Islet precursor cell (in vitro differentiated cells): ENCODE measurements around the gene RAPGEF4.

Experiments
- DNase-seq: peaks from one replicate; pipeline ENCODE4 v3.0.0-alpha.2; 2018

Gene RAPGEF4

GRCh38 chr2:172833898-172834297, 98.3 kb downstream of the RAPGEF4 start:
- DNase-seq = no peak

DNA sequence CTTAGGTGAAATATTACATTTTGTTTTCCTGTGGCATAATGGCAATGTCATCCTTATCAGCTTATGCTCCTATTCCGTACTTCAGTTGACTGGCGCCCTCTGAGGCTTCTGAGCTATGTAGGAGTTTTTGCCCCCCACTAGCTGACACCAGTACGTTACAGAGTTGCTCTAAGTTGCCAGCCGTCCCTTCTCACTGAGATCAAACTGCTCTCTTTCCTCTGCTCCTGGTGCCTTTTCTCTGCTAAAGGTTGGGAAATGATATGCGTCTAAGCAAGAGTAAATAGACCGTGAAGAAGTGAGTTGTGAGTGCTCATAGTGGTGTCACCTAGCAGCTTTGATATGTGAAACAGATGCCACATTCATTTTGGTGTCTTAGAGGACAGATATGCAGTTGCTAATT, 99.2 kb downstream of the RAPGEF4 start:
- no peak for DNase-seq

- peak; percentile 87 for DNase-seq
Observed at GRCh38 chr2:172836347-172836821, 100.7 kb downstream of the RAPGEF4 start.

DNA sequence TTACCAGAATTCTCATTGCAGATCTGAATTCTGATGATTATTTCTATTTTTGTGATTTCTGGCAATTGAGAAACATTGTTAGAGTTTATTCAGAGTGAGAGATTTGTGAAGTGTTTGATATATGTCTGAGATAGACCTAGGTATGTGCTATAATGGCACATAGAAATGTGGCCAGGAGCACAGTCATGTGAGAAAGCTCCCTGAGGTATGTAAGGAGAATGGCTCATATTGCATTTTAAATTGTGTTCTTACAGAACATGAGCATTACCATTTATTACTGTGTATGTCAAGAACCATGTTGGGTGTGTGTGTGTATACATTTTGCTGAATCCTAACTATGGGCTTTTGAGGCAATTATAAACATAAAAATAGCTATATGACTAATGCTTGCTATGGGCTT, 101.2 kb downstream of the RAPGEF4 start:
- no peak for DNase-seq

DNA sequence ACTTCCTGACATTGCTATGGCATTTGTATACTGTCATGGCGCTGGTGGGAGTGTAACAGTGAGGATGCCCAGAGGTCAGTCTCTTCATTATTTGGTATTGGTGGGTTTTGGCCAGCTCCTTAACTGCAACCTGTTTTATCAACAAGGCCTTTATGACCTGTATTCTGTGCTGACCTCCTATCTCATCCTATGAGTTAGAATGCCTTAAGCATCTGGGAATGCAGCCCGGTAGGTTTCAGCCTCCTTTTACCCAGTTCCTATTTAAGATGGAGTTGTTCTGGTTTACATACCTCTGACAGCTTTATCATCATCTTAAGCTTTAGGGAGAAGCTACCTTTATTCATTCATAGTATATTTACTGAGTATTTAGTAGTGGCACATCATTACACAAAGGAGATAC, 103.8 kb downstream of the RAPGEF4 start:
- DNase-seq = no peak

DNA sequence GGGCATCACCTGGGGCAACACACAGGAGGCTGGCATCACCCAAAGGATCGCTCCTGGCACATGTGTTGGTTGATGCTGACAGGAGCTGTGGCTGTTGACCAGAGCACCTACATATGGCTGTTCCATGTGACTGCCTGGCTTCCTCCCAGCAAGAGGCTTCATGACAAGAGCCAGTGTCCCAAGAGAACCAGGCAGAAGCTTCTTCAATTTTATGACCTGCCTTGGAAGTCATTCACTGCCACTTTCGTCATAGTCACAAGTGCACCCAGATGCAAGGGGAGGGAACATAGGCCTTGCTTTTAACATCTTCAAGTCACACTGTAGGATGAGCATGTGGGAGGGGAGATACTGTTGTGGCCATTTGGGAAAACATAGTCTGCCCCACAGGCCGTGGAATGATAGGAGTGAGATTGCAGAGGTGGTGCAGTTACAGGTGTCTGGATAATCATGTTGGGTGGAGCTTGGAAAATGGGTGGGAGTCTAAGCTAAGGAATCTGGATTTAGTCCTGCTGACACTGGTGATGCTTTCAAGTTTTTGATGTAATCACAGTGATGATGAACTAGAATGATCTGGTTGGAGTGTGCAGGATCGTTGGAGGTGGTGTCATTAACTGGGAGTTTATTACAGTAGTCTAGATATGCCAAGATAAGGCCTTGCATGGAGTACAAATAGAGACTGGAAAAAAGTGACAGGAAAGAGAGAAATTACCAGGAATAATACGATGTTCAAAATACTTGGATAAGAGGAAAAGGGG, 107.0 kb downstream of the RAPGEF4 start:
- no peak for DNase-seq

DNA sequence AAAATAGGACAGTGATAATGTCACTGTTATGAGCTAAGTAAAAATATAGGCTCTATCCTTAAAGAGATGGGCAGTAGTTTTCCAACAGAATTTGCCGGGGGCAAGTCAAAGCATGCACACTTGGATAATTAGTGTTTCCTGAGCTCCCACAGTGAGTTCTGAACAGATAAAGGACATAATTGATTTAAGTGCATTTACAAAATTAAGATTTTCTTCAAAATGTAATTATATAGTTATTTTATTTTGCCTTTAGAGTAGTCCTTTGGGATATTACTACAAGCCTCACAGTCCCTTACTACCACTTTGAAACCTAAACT, 107.6 kb downstream of the RAPGEF4 start:
- DNase-seq = no peak

GRCh38 chr2:172843902-172844715, 108.5 kb downstream of the RAPGEF4 start:
- DNase-seq = no peak

- DNase-seq = no peak
Observed at GRCh38 chr2:172845028-172845630, 109.5 kb downstream of the RAPGEF4 start.

- no peak for DNase-seq
Observed at GRCh38 chr2:172846551-172846950, 110.9 kb downstream of the RAPGEF4 start.

DNA sequence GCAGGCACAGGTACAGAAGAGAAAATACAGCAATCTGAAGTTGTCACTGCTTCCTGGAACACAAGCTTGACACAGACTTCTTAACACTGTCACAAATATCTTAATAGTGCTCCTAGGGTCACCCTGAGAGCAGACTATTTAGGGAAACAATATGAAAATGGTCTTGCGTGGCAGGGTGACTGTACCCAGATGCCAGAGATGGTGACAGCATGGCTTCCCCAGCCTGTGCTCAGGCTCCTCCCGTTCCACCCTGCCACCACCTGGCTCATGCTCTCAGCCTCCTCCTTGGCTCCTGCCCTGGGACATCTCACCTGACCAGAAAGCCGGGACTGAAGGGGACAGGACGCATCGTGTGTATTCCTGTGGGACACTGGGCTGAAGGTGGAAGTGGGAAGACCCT, 111.5 kb downstream of the RAPGEF4 start:
- no peak for DNase-seq

- no peak for DNase-seq
Observed at GRCh38 chr2:172848519-172848918, 112.9 kb downstream of the RAPGEF4 start.

DNA sequence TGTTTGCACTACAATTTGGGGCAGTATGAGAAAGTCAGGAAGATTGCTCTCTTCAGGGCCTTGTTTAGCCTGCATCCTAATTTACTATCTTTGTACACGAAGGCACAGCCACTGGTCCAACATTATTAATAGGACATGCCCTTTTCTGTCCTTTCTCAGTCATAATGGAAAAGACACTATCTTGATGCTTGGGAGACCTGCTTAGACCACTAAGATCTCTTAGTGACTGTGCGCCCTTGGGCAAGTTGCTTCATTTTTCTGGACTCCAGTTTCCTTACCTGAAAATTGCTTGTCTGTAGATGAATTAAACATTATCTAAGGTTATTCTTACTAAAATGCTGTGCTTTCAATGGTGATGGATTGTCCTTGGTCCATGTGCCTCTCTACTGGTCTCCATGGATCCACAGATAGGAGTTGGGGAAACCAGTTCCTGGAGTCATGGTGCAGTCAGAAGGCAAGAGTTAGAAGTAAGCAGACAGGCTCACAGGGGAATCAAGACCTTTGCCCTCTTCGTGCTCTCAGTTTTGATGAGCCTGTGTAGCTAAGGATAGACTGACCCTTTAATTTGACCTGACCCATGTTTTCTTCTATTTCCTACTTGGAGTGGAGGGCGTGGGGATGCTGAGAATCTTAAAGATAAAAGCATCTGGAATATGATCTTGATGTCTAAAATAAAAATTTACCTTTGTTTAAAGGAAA, 114.0 kb downstream of the RAPGEF4 start:
- DNase-seq = no peak

DNA sequence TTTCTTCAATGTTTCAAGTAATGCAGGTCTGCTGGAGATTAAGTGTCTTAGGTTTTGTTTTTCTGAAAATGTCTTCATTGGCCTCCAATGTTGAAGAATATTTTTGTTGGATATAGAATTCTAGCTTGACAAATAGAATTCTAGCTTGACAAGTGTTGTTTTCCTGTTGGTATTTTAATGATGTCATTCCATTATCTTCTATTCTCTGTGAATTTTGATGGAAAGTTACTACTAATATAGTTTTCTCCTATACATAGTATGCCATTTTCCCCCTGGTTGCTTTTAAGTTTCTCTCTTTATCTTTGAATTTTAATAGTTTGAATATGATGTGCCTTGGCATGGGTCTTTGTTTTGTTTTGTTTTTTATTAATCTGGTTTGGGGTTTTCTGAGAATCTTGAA, 119.9 kb downstream of the RAPGEF4 start:
- DNase-seq = no peak

- DNase-seq = no peak
Observed at GRCh38 chr2:172856606-172857005, 121.0 kb downstream of the RAPGEF4 start.

GRCh38 chr2:172858473-172858745, 122.8 kb downstream of the RAPGEF4 start:
- no peak for DNase-seq

DNA sequence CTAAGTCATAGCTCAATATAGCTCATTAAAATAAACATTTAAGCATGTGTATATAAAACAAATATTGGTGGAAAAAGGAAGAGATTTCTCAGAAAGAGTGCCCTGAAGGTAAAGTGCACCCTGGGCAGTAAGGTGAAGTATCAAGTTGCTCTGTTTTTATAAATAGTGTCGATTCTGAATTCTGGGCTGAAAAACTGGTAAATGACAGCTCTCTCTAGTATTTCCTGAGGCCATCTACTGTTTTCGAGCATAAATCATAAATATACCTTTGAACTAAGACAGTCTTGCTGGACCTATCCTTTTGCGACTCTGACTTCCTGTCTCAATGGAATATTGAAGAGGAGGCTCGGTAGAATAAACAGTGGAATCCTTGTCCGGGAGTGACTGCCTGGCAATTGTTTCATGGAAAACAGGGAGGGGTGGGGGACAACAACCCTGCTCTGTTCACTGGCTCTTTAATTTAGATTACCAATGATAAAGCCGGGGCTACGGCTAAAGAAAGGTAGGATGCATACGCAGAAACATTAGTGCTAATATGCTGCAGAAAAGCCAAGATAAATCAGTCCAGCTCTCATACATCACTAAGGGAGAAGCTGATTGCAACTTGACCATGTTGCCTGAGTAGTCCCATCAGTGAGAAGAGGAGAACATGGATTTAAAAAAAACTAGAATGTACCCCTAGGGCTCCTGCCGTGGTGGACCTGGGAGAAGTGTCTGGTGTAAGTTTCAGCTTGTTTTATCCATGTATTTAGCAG, 124.1 kb downstream of the RAPGEF4 start:
- no peak for DNase-seq

DNA sequence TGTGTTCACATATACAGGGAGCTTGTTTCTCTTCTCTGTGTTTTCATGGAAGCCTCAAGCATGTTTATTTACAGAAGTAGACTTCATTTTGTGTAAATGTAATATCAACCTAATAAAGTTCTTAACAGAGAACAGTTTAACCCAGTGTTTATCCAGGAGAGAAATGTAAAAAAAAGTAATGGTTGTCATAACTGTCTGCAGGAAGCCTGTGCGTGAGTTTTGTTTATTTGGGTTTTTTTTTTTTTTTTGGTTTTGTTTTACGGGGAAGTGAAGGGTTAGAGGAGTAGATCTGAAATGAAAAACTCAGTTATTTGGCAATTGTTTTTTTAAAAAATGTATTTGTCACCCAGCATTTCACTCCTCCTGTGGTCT, 124.7 kb downstream of the RAPGEF4 start:
- DNase-seq = no peak

- no peak for DNase-seq
Observed at GRCh38 chr2:172861098-172861497, 125.5 kb downstream of the RAPGEF4 start.

DNA sequence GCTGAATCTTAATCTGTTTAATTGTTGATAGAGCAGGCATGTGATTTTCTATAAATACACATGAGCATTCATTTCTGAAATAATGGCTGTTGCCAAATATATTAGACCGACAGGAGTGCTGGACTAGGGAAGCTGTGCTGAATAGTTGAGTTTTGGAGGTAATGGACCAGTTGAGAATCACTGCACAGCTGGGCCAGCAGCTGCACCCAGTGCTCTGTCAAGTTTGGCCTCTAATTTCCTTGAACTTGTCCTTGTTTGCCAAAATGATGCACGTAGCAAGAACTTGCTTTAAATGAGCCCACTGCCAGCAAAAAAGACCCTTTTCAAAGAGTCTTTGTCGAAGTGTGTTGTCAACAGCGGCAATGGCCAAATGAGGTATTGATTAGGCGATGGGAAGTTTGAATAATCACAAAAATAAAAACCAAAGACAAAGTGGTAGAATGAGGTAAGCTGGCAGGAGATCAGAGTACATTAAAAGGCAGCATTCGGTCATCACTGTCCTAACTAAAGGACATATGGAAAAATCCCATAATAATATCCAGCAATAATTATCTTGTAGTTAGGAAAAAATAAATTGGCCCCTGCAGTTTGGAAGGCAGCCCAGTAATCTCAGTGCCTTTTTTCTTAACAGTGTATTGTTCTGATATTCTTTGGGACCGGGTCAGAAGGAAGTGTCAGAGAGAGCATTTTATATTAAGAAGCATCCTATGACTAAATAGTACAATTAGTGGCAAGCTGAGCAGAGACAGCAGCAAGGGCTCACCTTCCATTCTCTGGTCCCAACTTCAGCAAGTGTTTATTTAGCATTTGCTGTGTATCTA, 126.2 kb downstream of the RAPGEF4 start:
- no peak for DNase-seq

GRCh38 chr2:172863341-172863740, 127.7 kb downstream of the RAPGEF4 start:
- DNase-seq = no peak

GRCh38 chr2:172864182-172864581, 128.5 kb downstream of the RAPGEF4 start:
- DNase-seq = peak; percentile 60
